NCI-H510A (cell line): ENCODE results near the gene ENPP7.

Source experiments
- DNase-seq: peaks from one replicate; lab custom pipeline; 2025; lab: John Stamatoyannopoulos, UW

ENPP7 gene

GRCh38 chr17:79730769-79731483 lies at the start of gene ENPP7:
Gene ENPP7, plus strand, starts transcription at chr17:79730943. Its CDS starts 197 bp downstream, at chr17:79731140.
- DNase-seq: no peak

GRCh38 chr17:79681101-79681621 lies 49.6 kb upstream of the ENPP7 start:
- DNase-seq: no peak

- no peak for DNase-seq
Observed at GRCh38 chr17:79681628-79682261, 49.0 kb upstream of the ENPP7 start.

- no peak for DNase-seq
Observed at GRCh38 chr17:79683365-79683764, 47.4 kb upstream of the ENPP7 start.

GRCh38 chr17:79684132-79684985 lies 46.4 kb upstream of the ENPP7 start:
- DNase-seq: no peak

GRCh38 chr17:79685121-79685520 lies 45.6 kb upstream of the ENPP7 start:
- no peak for DNase-seq

GRCh38 chr17:79686476-79686875 lies 44.3 kb upstream of the ENPP7 start:
- DNase-seq: no peak

GRCh38 chr17:79690466-79690865 lies 40.3 kb upstream of the ENPP7 start:
- no peak for DNase-seq

GRCh38 chr17:79690988-79691836 lies 39.5 kb upstream of the ENPP7 start:
- DNase-seq: no peak

- no peak for DNase-seq
Observed at GRCh38 chr17:79691931-79692330, 38.8 kb upstream of the ENPP7 start.

- DNase-seq: no peak
Observed at GRCh38 chr17:79693419-79693818, 37.3 kb upstream of the ENPP7 start.

GRCh38 chr17:79695293-79695790 lies 35.4 kb upstream of the ENPP7 start:
- DNase-seq: no peak

- DNase-seq: no peak
Observed at GRCh38 chr17:79695797-79696609, 34.7 kb upstream of the ENPP7 start.

GRCh38 chr17:79696610-79696982 lies 34.1 kb upstream of the ENPP7 start:
- no peak for DNase-seq

GRCh38 chr17:79698146-79698846 lies 32.4 kb upstream of the ENPP7 start:
- no peak for DNase-seq

- no peak for DNase-seq
Observed at GRCh38 chr17:79699386-79700036, 31.2 kb upstream of the ENPP7 start.

GRCh38 chr17:79700592-79700991 lies 30.2 kb upstream of the ENPP7 start:
- DNase-seq: no peak

- no peak for DNase-seq
Observed at GRCh38 chr17:79702034-79702433, 28.7 kb upstream of the ENPP7 start.

GRCh38 chr17:79702550-79703236 lies 28.1 kb upstream of the ENPP7 start:
- DNase-seq: no peak
